Measurements from ENCODE around the gene APOO.
"Not testable (repeated sequence)": the region's sequence is repeated elsewhere in the genome, so short reads cannot be mapped to it uniquely, and the experiment has no call there.

Gene APOO

DNA sequence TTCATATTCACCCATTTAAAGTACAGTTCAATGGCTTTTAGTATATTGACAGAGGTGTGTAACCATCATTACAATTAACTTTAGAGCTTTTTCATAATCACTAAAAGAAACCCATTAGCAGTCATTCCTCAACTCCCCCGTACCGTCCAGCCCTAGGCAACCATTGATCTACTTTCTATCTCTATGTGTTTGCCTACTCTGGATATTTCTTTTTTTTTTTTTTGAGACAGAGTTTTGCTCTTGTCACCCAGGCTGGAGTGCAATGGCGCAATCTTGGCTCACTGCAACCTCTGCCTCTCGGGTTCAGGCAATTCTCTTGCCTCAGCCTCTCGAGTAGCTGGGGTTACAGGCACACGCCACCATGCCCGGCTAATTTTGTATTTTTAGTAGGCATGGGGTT lies 48.5 kb downstream of the APOO start:
- not testable (repeated sequence) for DNase-seq

- DNase-seq = no peak
These were observed 49.8 kb downstream of the APOO start for GRCh38 chrX:23857935-23858334.

DNA sequence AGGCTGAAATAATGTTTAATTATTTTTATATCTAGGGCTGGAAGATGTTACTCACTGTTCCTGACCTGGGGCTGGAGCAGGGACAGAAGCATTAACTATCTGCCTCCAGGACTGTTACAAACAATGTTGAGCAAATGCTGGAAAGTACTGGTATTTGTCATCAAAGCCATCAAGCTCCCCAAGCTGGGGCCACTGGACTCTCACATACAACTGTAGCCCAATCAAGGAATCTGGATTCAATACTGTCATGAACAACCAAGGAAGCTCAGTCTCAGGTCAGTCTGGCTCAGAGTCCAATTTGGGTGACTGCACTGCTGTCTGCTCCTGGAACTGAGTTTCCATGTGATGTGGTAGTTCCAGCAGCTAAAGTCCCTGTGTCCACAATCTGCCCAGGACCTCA lies 50.4 kb downstream of the APOO start:
- no peak for DNase-seq

DNA sequence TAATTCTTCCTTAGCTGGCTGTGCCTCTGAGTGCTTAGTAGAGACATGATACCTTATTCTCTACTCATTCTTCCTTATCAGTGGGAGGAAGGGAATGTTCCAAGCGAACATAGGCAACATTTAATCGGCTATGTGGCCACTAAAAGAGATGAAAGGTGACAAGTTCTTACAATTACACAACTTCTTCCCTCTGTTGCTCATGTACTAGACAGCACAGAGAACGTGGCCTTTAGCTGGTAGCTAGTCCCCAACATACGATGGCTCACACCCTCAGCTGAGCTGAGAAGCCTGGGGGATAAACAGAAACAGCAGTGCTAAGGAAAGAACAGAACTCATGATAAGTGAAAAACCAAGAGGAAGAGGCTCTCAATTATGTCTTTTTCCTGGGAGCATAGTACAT lies 52.2 kb downstream of the APOO start:
- peak; percentile 12 to 60 (median 41) for DNase-seq

- DNase-seq = peak in 3 of 4 experiments; percentile 30 to 47 (median 34)
These were observed 52.8 kb downstream of the APOO start for GRCh38 chrX:23854945-23855344.

DNA sequence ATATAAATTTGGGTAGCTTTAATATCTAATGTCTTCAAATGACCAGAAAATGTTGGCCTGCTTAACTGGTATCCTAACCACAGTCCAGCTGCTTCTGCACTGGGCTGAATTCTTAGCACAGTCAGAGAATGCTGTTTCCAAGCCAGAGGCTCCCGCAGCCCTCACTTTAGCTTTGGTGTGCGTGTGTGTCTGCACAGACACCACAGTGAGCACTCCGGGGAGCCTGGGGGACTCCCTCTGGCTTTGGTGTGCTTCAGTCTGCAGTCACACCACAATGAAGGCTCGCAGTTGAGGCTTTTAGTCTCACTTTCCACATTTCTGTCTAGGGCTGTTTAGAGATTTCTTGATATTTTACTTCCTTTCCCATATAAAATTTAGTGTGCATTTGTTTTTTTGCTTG lies 53.6 kb downstream of the APOO start:
- DNase-seq = no peak

GRCh38 chrX:23851544-23851943 lies 56.2 kb downstream of the APOO start:
- peak in 2 of 4 experiments; percentile 31 to 43 for DNase-seq

DNA sequence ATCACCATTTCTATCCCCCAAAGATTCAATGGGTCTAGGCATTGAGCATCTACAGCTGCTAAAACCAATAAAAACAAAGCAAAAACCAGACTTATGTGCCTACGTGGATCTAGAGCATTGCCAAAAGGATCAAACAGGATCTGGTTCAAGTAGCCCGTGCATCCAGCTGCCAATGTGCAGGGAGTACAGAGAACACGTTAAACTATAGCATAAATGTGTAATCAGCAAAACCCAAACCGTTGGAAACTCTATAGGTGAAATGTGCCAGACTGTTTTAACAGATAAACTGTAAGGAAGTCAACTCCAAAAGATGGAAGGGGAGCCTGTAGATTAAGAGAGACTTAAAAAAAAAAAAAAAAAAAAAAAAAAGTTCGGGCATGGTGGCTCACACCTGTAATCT lies 58.5 kb downstream of the APOO start:
- no peak for DNase-seq

DNA sequence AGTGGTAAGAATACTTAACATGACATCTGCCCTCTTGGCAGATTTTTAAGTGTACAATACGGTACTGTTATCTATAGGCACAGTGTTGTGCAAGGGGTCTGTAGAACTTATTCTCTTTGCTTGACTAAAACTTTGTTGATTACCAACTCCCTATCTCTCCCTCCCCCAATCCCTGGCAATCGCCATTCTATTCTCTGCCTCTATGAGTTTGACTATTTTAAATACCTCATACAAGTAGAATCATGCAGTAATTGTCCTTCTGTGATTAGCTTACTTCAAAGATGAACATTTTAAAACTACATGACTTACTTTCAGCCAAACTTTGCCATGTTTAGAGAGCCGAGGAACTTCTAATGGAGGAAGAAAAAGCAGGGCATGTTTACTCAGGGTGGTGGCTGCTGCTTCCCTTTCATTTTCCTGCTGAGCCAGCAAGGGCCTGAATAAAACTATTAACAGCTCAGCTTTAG lies 62.4 kb downstream of the APOO start:
- peak; percentile 16 to 71 (median 50) for DNase-seq

GRCh38 chrX:23844502-23845138 lies 63.1 kb downstream of the APOO start:
- peak; percentile 60 to 80 (median 74) for DNase-seq

GRCh38 chrX:23841847-23842522 lies 65.8 kb downstream of the APOO start:
- DNase-seq = peak in 2 of 4 experiments; percentile 3 to 27

GRCh38 chrX:23840674-23841073 lies 67.1 kb downstream of the APOO start:
- DNase-seq = no peak

GRCh38 chrX:23838953-23839352 lies 68.8 kb downstream of the APOO start:
- peak; percentile 40 to 69 (median 56) for DNase-seq

GRCh38 chrX:23832721-23833120 lies 75.0 kb downstream of the APOO start:
- no peak for DNase-seq

- DNase-seq = no peak
These were observed 78.9 kb downstream of the APOO start for GRCh38 chrX:23828881-23829280.

GRCh38 chrX:23826653-23827052 lies 81.1 kb downstream of the APOO start:
- DNase-seq = peak; percentile 8 to 63 (median 42)

DNA sequence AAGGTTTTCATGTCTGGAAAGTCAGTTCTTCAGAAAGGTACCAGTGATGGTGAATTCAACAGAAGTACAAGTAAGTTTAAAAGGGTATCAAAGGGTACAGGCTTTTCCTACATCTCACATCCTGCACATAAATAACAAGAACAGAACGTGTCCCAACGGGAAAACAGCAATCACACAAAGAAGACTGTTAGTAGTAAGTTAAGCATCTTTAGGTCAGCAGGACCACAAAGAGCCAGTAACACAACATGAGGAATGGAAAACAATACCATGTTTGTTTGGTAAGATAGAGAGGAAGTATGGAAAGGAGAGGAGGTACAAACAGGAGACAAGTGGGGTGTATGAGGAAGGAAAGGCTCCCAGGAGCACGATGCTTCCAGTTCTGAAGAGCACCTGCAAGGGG lies 81.5 kb downstream of the APOO start:
- DNase-seq = no peak

- no peak for DNase-seq
These were observed 82.1 kb downstream of the APOO start for GRCh38 chrX:23825675-23826074.

- DNase-seq = no peak
These were observed 84.9 kb downstream of the APOO start for GRCh38 chrX:23822841-23823240.

DNA sequence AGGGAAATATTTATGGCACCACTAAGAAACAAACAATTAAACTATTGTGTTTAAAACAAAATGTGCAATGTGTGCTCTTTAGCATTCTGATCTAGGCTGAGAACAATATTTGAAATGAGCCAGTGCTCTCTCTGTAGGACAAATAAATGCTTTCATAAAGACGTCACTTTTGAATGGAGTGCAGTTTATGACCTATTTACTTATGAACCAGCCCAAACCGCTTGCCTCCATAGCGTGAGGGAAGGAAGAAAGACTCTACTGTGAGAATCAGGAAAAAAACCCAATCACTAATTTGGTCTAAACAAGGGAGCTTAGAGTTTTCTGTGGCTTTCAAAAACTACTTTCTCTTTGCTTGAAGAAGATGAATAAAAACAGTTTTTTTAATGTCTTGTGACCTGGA lies 85.3 kb downstream of the APOO start:
- DNase-seq = no peak

DNA sequence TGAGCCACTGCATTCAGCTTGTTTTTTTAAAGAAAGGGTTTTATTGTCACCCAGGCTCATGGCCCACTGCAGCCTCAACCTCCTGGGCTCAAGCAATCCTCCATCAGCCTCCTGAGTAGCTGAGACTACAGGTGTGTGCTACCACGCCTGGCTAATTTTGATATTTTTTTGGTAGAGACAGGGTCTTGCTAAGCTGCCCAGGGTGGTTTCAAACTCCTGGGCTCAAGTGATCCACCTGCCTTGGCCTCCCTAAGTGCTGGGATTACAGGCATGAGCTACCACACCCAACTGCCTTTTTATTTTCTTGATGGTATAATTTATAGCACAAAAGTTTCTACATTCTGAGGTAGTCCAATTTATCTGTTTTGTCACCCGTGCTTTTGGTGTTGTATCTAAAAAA lies 85.9 kb downstream of the APOO start:
- DNase-seq = no peak

DNA sequence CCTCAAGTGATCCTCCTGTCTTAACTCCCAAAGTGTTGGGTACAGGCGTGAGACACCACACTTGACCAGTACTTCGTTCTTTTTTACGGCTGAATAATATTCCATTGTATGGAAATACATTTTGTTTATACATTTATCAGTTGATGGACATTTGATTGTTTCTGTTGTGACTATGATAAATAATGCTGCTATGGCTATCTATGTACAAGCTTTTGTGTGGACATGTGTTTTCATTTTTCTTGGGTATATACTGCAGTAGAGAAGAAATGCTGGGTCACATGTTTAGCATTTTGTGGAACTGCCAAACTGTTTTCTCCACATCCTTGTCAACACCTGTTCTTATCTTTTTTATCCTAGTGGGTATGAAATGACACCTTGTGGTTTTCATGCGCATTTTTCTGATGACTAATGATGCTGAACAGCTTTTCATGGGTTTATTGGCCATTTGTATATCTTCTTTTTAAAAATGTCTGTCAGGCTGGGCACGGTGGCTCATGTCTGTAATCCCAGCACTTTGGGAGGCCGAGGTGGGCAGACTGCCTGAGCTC lies 87.4 kb downstream of the APOO start:
- no peak for DNase-seq

GRCh38 chrX:23819385-23820234 lies 88.1 kb downstream of the APOO start:
- DNase-seq = no peak

All from suppressor macrophage (primary cell).